Hematopoietic multipotent progenitor cell treated with erythropoietin and hydrocortisone succinate and interleukin-3 and kit ligand, for 4 days (in vitro differentiated cells): ENCODE measurements around the gene TNFRSF21.
A peak's percentile ranks its signal among the peaks of the same experiment; 100 is the strongest.
"Not testable (repeated sequence)": the region's sequence is repeated elsewhere in the genome, so short reads cannot be mapped to it uniquely, and the experiment has no call there.

Experiments
- DNase-seq: peaks from one replicate; pipeline ENCODE4 v3.0.0-alpha.2; 2015

TNFRSF21 gene

GRCh38 chr6:47319867-47320266, 10.2 kb upstream of the TNFRSF21 start:
- DNase-seq = no peak

GRCh38 chr6:47319382-47319781, 9.7 kb upstream of the TNFRSF21 start:
- DNase-seq = no peak

GRCh38 chr6:47318236-47318989, 8.7 kb upstream of the TNFRSF21 start:
- no peak for DNase-seq

- DNase-seq = not testable (repeated sequence)
Measured at GRCh38 chr6:47315181-47315580, 5.5 kb upstream of the TNFRSF21 start.

- DNase-seq = no peak
Measured at GRCh38 chr6:47310131-47310480, 401 bp upstream of the TNFRSF21 start.

GRCh38 chr6:47308552-47309290, 984 bp downstream of the TNFRSF21 start:
- peak; percentile 54 for DNase-seq

GRCh38 chr6:47308198-47308517, 1.5 kb downstream of the TNFRSF21 start:
- DNase-seq = peak; percentile 35

GRCh38 chr6:47307362-47308197, 2.1 kb downstream of the TNFRSF21 start:
- no peak for DNase-seq

- no peak for DNase-seq
Measured at GRCh38 chr6:47306887-47307286, 2.8 kb downstream of the TNFRSF21 start.

GRCh38 chr6:47303861-47304260, 5.8 kb downstream of the TNFRSF21 start:
- DNase-seq = no peak

- no peak for DNase-seq
Measured at GRCh38 chr6:47303342-47303741, 6.4 kb downstream of the TNFRSF21 start.

GRCh38 chr6:47302043-47302442, 7.7 kb downstream of the TNFRSF21 start:
- no peak for DNase-seq

GRCh38 chr6:47301441-47301840, 8.3 kb downstream of the TNFRSF21 start:
- DNase-seq = no peak

- DNase-seq = no peak
Measured at GRCh38 chr6:47300417-47300816, 9.3 kb downstream of the TNFRSF21 start.

- DNase-seq = no peak
Measured at GRCh38 chr6:47299965-47300364, 9.7 kb downstream of the TNFRSF21 start.

- DNase-seq = peak; percentile 40
Measured at GRCh38 chr6:47298475-47298874, 11.2 kb downstream of the TNFRSF21 start.

GRCh38 chr6:47294990-47295389, 14.7 kb downstream of the TNFRSF21 start:
- DNase-seq = no peak

GRCh38 chr6:47292944-47293343, 16.8 kb downstream of the TNFRSF21 start:
- no peak for DNase-seq

- DNase-seq = no peak
Measured at GRCh38 chr6:47292027-47292426, 17.7 kb downstream of the TNFRSF21 start.

GRCh38 chr6:47290124-47290834, 19.4 kb downstream of the TNFRSF21 start:
- DNase-seq = no peak

- no peak for DNase-seq
Measured at GRCh38 chr6:47288267-47289090, 21.2 kb downstream of the TNFRSF21 start.

- DNase-seq = no peak
Measured at GRCh38 chr6:47286301-47286700, 23.4 kb downstream of the TNFRSF21 start.
